HG03135 (cell line): ENCODE measurements around the gene CYP2W1.
"Not testable (repeated sequence)": the region's sequence is repeated elsewhere in the genome, so short reads cannot be mapped to it uniquely, and the experiment has no call there.

Experiments used
- ATAC-seq: cut with Tn5 transposase; IDR thresholded peaks from one replicate; pipeline ENCODE4 v1.9.1; 2021; ENCODE audit warnings: mild to moderate bottlenecking, moderate library complexity; ENCODE audit not compliant: unreplicated experiment

CYP2W1 gene

DNA sequence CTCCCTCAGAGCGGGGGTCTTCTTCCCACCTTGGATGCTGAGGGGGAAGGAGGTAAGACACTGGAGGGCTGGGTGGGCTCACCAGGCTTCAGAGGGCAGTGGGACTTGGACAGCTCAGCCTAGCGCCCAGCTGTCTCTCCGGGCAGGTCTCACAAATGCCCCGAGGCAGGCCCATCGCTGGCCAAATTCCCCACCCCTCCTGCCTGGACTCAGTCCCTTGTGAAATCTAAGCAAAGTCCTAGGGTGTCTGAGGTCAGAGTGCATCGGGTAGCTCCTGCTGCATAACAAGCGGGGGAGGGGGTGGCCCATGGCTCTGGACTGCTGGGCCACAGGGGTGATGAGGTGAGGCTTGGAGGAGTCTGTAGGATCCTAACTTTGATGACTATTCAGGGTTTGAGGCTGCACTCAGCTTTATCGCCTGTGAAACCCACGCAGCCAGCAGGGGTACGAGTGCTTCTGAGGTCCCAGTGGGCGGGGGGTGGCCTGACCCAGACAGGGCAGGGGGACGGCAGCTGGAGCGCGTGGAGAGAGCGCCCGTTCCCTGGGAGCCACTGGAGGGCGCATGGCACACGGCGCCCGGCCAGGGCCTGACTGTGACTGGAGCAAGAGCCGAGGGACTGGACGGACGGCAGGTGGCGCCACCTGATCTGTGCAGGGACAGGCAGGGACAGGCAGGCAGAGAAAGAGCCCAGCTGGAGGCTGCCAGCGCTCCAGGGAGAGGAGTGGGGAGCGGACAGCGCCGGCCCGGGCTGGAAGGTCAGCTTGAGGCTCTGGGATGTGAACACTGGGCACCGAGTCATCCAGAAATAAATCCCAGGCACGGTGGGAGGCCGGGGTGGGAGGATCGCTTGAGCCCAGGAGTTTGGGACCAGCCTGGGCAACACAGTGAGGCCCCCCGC is 10.0 kb downstream of the CYP2W1 start:
- peak; percentile 77 for ATAC-seq

DNA sequence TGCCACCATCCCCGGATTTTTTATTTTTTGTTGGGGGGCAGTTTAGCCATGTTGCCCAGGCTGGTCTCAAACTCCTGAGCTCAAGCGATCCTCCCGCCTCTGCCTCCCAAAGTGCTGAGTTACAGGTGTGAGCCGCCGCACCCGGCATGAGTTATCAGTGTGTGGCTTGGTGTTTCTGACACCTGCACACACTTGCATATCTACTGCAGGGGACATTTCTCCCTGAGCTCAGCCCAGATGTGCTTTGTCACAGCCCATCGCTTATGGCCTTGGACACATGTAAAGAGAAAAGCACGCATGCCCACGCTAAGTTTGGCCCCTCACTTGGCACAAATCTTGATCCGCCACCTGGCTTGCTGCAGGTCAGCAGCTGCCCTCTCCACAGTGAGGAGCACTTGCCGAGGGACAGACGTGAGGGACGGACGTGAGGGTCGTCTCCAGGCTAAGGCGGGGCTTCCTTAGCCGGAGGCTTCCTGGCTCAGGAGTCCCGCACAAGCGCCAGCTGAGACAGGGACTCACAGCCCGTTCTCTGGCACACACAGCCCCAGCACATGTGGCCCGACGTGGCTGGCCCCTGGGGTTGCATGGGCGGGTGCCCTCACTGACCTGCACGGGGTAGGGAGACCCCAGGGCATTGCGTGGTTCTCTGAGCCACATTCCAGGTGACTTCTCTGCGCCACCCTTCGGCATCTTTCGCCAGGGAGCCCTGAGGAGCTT is 11.8 kb downstream of the CYP2W1 start:
- no peak for ATAC-seq

GRCh38 chr7:995571-995970 is 12.6 kb downstream of the CYP2W1 start:
- no peak for ATAC-seq

DNA sequence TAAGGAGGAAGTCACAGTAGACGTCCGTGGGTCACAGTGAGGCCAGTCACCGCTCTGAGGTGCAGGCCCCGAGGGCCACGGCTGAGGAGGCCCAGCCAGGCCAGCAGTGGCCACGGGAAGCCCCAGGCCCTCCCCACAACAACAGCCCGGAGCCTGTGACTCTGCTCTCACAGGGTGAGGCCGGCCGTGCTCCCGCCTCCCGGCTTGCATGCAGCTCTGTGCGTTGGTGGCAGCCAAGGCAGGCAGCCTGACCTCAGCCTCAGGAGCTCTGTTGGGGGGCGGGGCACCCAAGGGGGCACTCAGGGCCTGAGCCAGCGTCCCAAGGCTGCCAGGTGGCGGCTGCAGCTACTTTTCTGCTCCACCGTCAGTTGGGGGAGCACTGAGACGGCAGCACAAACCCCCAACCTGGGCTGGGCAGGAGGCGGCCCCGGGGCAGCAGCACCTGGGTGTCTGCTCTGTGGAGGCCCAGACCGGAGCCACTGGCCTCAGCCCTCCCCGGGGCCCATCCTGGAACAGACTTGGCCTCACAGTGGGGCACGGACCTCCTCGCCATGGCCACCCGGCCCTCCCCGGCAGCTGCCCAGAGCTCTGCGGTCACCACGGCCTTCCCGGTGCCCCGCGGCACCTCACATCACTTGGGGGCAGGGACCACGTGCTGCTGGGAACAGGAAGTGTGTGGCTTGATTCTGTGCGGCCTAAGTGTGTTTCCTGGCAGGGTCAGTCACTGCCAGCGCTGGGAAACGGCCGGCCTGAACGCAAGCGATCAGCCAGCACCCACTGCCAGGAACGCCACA is 13.3 kb downstream of the CYP2W1 start:
- no peak for ATAC-seq

DNA sequence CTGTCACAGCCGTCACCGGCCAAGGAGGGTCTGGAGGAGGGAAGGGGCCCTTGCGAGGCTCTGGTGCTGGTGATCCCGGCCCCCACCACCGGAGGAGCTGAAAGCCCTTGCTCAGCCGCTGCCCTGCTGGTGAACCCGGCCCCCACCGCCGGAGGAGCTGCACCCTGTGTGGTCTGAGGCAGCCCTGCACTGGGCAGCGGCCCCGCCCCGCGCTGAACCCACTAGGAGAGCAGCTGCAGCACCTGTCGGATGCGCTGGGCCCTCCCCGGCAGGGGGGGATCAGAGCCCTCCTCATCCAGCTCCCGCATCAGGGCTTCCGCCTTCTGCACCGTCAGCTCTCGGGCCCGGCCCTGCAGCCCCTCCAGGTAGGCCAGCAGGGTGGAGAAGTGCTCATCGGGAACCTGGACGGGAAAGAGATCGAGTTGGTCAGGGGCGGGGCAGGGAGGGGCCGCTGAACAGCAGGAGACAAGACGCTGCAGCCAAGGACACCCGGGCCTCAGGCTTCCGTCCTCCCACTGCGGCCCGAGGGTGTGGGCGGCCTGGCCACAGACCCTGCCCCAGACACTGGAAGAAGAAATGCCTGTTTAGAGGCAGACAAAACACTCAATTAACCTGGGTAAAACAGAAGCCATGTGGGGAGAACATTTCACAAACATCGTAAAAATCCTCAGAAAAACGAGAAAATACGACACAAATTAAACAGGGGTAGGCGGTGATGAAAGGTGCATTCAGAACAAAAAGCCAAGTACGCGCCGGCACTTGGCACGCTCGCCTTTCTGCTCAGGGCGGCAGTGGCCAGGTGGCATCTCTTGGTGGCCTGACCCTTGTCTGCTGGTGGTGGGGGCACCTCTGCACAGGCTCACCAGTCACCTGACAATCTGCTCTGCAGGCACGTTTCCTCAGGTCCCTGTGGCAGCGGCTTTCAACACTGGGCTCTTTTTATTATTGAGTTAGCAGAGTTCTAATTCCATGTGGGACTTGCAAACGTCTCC is 14.7 kb downstream of the CYP2W1 start:
- no peak for ATAC-seq

- ATAC-seq: no peak
Observed at GRCh38 chr7:999149-999879, 16.3 kb downstream of the CYP2W1 start.

GRCh38 chr7:999941-1000935 is 17.3 kb downstream of the CYP2W1 start:
- no peak for ATAC-seq

GRCh38 chr7:1001069-1001770 is 18.2 kb downstream of the CYP2W1 start:
- not testable (repeated sequence) for ATAC-seq

DNA sequence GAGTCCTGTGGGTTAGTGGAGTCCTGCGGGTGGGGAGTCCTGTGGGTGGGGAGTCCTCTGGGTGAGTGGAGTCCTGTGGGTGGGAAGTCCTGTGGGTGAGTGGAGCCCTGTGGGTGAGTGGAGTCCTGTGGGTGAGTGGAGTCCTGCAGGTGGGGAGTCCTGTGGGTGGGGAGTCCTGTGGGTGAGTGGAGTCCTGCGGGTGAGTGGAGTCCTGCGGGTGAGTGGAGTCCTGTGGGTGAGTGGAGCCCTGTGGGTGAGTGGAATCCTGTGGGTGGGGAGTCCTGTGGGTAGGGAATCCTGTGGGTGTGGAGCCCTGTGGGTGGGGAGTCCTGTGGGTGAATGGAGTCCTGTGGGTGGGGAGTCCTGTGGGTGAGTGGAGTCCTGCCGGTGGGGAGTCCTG is 19.0 kb downstream of the CYP2W1 start:
- not testable (repeated sequence) for ATAC-seq

GRCh38 chr7:1002445-1002844 is 19.5 kb downstream of the CYP2W1 start:
- ATAC-seq: not testable (repeated sequence)

GRCh38 chr7:1004018-1004852 is 21.3 kb downstream of the CYP2W1 start:
- ATAC-seq: no peak

DNA sequence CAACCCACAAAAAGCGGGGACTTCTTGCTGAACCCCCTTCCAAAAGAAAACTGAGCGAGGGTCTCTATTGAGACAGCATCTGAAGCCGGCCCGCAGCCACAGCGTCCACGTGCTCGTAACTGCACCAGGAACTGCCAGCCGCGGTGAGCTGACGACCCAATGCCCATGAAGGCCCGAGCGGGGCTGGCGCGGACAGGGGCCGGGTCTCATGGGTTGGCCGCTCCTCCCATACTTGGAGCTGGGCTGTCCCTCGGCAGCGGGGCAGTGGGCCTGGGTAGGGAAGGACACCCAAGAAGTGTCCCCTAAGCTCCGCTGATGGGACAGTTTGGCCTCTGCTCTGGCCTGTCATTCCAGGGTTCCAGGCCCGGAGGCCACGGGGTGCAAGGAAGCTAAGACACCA is 22.3 kb downstream of the CYP2W1 start:
- ATAC-seq: no peak

GRCh38 chr7:1007901-1008300 is 24.9 kb downstream of the CYP2W1 start:
- ATAC-seq: no peak

- no peak for ATAC-seq
Observed at GRCh38 chr7:1008733-1009363, 25.9 kb downstream of the CYP2W1 start.

DNA sequence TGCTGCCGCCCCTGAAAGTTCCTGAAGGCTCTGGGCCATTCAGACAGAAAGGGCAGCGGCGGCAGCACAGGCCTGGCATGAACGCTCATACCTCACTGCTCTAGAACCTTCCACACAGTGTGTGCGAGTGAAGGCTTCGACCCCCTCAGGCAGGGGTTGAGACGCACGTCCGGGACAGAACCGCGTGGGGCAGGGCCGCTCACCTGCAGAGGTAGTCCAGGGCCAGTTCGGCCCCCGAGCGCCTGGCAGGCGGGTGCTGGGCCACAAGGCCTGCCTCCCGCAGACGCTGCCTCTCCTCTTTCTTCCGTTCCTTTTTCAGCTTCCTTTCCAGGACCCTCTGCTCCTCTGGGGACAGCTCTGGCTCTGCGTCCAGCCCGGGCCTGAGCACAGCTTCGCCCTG is 26.8 kb downstream of the CYP2W1 start:
- no peak for ATAC-seq

- ATAC-seq: no peak
Observed at GRCh38 chr7:1010226-1010625, 27.2 kb downstream of the CYP2W1 start.
